Gastrocnemius medialis (tissue), 4 donors: ENCODE results near the gene SMAD2. TPM values are rescaled to one million over a fixed set of nuclear protein-coding genes. Genes with fewer than 3 reads are reported as not detected.

ENCODE experiments used
- ATAC-seq, 2 donors: fragments of 150-250 bp; one replicate each; pipeline ENCODE4 v1.9.1; 2016
- DNase-seq, 2 donors: peaks; one replicate each; pipeline ENCODE4 v3.0.0-alpha.2; 2019
- H3K27ac ChIP-seq, 4 donors: fragments of 200-600 bp; sonication (generic); 1 replicate in 1 of 4; 2 replicates in 3 of 4; pipeline ENCODE4 v1.5.1; 2016 to 2018; ENCODE audit warnings: mild to moderate bottlenecking in 2 of 4, moderate library complexity in 1 of 4
- H3K27me3 ChIP-seq, 3 donors: fragments of 200-600 bp; sonication (generic) in 2 of 3; 1 replicate in 1 of 3; 2 replicates in 2 of 3; pipeline versions ENCODE4 v1.5.1 to v1.6.0; 2016 to 2019; ENCODE audit warnings: mild to moderate bottlenecking in 1 of 3, moderate library complexity in 1 of 3
- H3K36me3 ChIP-seq, 2 donors: fragments of 200-600 bp; sonication (generic) in 1 of 2; one replicate each; pipeline ENCODE4 v1.5.1; 2017 to 2018
- H3K4me1 ChIP-seq, 2 donors: fragments of 200-600 bp; sonication (generic) in 1 of 2; one replicate each; pipeline ENCODE4 v1.5.1; 2016 to 2017; ENCODE audit warnings: mild to moderate bottlenecking in 2 of 2
- H3K4me3 ChIP-seq, 4 donors: fragments of 200-600 bp; sonication (generic) in 3 of 4; 1 replicate in 1 of 4; 2 replicates in 3 of 4; pipeline ENCODE4 v1.5.1; 2016 to 2019; ENCODE audit warnings: mild to moderate bottlenecking in 2 of 4
- H3K9me3 ChIP-seq, 3 donors: fragments of 200-600 bp; sonication (generic) in 2 of 3; 1 replicate in 1 of 3; 2 replicates in 2 of 3; pipeline ENCODE4 v1.5.1; 2016 to 2019
- CTCF ChIP-seq, 5 experiments: fragments of 450-650 bp in 3 of 5; fragments of 200-600 bp in 2 of 5; sonication (generic) in 2 of 5; IDR thresholded peaks in 4 of 5; conservative IDR thresholded peaks in 1 of 5; 1 replicate in 4 of 5; 2 replicates in 1 of 5; pipeline ENCODE4 v1.5.1; 2016 to 2019; ENCODE audit warnings: antibody characterized with exemption in 5 of 5, mild to moderate bottlenecking in 3 of 5, moderate library complexity in 3 of 5
- POLR2A ChIP-seq, 2 donors: fragments of 450-650 bp; IDR thresholded peaks; one replicate each; pipeline ENCODE4 v1.6.1; 2017; ENCODE audit warnings: antibody characterized with exemption in 2 of 2, mild to moderate bottlenecking in 2 of 2, moderate library complexity in 2 of 2
- in situ Hi-C, 4 donors: fragments of 200-750 bp; cut with MboI; loops; one replicate each; pipeline versions ENCODE4 v1.15.0 to v1.8.0; 2017; ENCODE audit warnings: low sequenced_read_pairs in 4 of 4
- intact Hi-C: fragments of 100-400 bp; cut with DNase I; formaldehyde crosslinking; loops from one replicate; pipeline ENCODE4 v1.15.1; 2023; ENCODE audit warnings: low total_unique reads
- total RNA-seq, 4 donors: library from RNA; depleted of rRNA; stranded (reverse); fragments of >200 nt; gene quantifications; one replicate each; pipeline versions ENCODE4 v1.1.0 to v1.2.3, GENCODE V29; 2016

SMAD2 gene
- total RNA-seq, 4 donors from 2014 or later, result 53.6 to 67.7 (median 61.3) TPM

GRCh38 chr18:47936952-47937351 lies 6.5 kb upstream of the SMAD2 start:
- H3K4me1 ChIP-seq, result no peaks in the 10 kb centered on the region
- in situ Hi-C loops (no loop called here), intact Hi-C loops (loop anchor here (10.0 kb wide), 2 partner anchors 1548 to 1878 kb away; partner anchors contain the start of genes ACAA2 and C18orf32)
- H3K9me3 ChIP-seq, result no peaks in the 10 kb centered on the region
- ATAC-seq, result no peak
- no peak for TF ChIP-seq CTCF (IDR thresholded peaks at IDR 0.05 in 4 of 5, conservative IDR thresholded peaks at IDR 0.05 in 1 of 5)
- TF ChIP-seq POLR2A (IDR thresholded peaks at IDR 0.05), result no peak
- no peak overlapping the region for H3K27ac ChIP-seq
- DNase-seq, result no peak
- H3K36me3 ChIP-seq, result no peaks in the 10 kb centered on the region
- no peaks in the 10 kb centered on the region for H3K27me3 ChIP-seq
- H3K4me3 ChIP-seq, result no peak overlapping the region

GRCh38 chr18:47935321-47936055 lies 5.0 kb upstream of the SMAD2 start:
- no peaks in the 10 kb centered on the region for H3K27me3 ChIP-seq
- no peak overlapping the region for H3K4me3 ChIP-seq
- peaks cover 0 to 5% of the 10 kb centered on the region in 2 donors for H3K4me1 ChIP-seq
- H3K27ac ChIP-seq, result no peak overlapping the region
- TF ChIP-seq POLR2A (IDR thresholded peaks at IDR 0.05) (no peak), CTCF (IDR thresholded peaks at IDR 0.05 in 4 of 5, conservative IDR thresholded peaks at IDR 0.05 in 1 of 5) (no peak)
- H3K36me3 ChIP-seq, result no peaks in the 10 kb centered on the region
- ATAC-seq, result no peak
- intact Hi-C loops (loop anchor here (10.0 kb wide), 2 partner anchors 1549 to 1879 kb away; partner anchors contain the start of genes ACAA2 and C18orf32), in situ Hi-C loops (no loop called here)
- H3K9me3 ChIP-seq, result no peaks in the 10 kb centered on the region
- DNase-seq, result no peak

- peak overlapping the region in 2 of 4 donors; percentile 92 to 97 for H3K27ac ChIP-seq
- intact Hi-C loops (loop anchor here (5.0 to 10.0 kb wide), 4 partner anchors 70 to 1882 kb away; partner anchors contain the start of genes ACAA2 and C18orf32), in situ Hi-C loops (no loop called here)
- H3K9me3 ChIP-seq, result no peaks in the 10 kb centered on the region
- no peak overlapping the region for H3K4me3 ChIP-seq
- H3K4me1 ChIP-seq, result peaks cover 18 to 24% of the 10 kb centered on the region in 2 donors
- ATAC-seq (no peak), DNase-seq (no peak)
- no peak for TF ChIP-seq CTCF (IDR thresholded peaks at IDR 0.05 in 4 of 5, conservative IDR thresholded peaks at IDR 0.05 in 1 of 5)
- TF ChIP-seq POLR2A (IDR thresholded peaks at IDR 0.05), result no peak
- H3K36me3 ChIP-seq, result no peaks in the 10 kb centered on the region
- no peaks in the 10 kb centered on the region for H3K27me3 ChIP-seq
These were observed 2.1 kb upstream of the SMAD2 start for GRCh38 chr18:47932603-47933002.

- Histone ChIP-seq H3K4me1 (peaks cover 21 to 28% of the 10 kb centered on the region in 2 donors), H3K4me3 (peak overlapping the region in 1 of 4 donors; percentile 81), H3K36me3 (no peaks in the 10 kb centered on the region), H3K27me3 (no peaks in the 10 kb centered on the region), H3K9me3 (no peaks in the 10 kb centered on the region), H3K27ac (peak overlapping the region; percentile 92 to 97 (median 94))
- in situ Hi-C loops (no loop called here), intact Hi-C loops (loop anchor here (5.0 to 10.0 kb wide), 4 partner anchors 70 to 1883 kb away; partner anchors contain the start of genes ACAA2 and C18orf32)
- TF ChIP-seq CTCF (IDR thresholded peaks at IDR 0.05 in 4 of 5, conservative IDR thresholded peaks at IDR 0.05 in 1 of 5) (no peak), POLR2A (IDR thresholded peaks at IDR 0.05) (no peak)
- no peak for ATAC-seq
- DNase-seq, result no peak
These were observed 1.7 kb upstream of the SMAD2 start for GRCh38 chr18:47932190-47932589.
